ENCODE measurements around the gene CLEC4G. TPM values are rescaled to one million over a fixed set of nuclear protein-coding genes. Genes with fewer than 3 reads are reported as not detected.

Gene CLEC4G
- total RNA-seq, 1 donor from 2014 or later, result 0.55 TPM

DNA sequence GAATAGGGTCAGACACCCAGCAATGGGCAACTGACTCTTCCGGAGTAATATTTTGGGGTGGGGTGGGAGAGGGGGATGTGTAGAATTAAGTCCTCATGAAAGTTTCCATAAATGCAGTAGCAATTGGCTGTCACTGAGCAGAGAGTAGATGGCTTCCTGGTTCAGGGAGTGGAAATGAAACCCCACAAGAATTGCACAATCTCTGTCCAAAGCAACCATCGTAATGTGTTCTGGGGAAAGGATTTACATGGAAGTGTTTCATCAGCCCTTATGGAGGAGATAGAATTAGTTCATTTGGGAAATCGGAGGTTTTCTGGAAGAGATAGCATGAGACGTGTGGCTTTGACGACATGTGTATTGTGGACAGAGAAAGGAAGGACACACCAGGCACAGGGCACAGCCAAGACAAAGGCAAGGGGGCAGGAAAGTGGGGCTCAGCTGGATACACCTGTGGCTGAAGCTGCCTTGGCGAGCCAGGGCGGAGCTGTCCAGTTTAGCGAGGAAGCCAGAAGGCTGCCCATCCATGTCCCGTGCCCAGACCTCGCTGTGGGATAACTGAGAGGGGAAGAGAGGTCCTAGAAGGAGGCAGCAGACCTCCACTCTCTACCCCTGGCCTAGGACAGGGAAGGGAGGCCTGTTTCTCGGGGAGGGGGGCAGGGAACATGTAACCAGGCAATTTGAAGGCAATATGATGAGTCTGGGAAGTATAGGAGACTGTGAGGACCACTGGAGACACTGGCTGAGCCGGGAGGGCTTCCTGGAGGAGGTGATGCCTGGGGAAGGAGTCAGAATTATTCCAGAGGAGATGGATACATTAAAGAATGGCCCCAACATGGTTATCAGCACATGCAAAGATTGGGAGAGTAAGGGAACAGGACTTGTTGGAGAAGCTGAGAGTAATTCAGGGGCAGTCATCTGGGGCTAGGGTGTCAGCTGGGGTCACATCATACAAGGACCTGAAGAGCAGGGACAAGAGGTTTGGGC lies 2.6 kb upstream of the CLEC4G start:
- peaks cover 12% of the 10 kb centered on the region for H3K27me3 Mint-ChIP-seq
- TF ChIP-seq, protein P1, sequence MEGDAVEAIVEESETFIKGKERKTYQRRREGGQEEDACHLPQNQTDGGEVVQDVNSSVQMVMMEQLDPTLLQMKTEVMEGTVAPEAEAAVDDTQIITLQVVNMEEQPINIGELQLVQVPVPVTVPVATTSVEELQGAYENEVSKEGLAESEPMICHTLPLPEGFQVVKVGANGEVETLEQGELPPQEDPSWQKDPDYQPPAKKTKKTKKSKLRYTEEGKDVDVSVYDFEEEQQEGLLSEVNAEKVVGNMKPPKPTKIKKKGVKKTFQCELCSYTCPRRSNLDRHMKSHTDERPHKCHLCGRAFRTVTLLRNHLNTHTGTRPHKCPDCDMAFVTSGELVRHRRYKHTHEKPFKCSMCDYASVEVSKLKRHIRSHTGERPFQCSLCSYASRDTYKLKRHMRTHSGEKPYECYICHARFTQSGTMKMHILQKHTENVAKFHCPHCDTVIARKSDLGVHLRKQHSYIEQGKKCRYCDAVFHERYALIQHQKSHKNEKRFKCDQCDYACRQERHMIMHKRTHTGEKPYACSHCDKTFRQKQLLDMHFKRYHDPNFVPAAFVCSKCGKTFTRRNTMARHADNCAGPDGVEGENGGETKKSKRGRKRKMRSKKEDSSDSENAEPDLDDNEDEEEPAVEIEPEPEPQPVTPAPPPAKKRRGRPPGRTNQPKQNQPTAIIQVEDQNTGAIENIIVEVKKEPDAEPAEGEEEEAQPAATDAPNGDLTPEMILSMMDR (IDR thresholded peaks at IDR 0.05), result no peak
- no peaks in the 10 kb centered on the region for H3K9me3 Mint-ChIP-seq
- no peak for DNase-seq
- no peak overlapping the region for H3K4me3 Mint-ChIP-seq
- no peak for ATAC-seq (ENCODE audit: low read depth)
- intact Hi-C loops (cut with micrococcal nuclease), result no loop called here
- H3K36me3 Mint-ChIP-seq (ENCODE audit: low read depth), result no peaks in the 10 kb centered on the region
- ChIA-PET CTCF (no interaction called here), POLR2A (interaction anchor here (0.6 kb wide), 1 partner anchor 28 kb away, joined by 3 read pairs; no protein-coding TSS in a partner anchor)
- H3K27ac Mint-ChIP-seq, result no peak overlapping the region
- H3K4me1 Mint-ChIP-seq, result peaks cover 22% of the 10 kb centered on the region

DNA sequence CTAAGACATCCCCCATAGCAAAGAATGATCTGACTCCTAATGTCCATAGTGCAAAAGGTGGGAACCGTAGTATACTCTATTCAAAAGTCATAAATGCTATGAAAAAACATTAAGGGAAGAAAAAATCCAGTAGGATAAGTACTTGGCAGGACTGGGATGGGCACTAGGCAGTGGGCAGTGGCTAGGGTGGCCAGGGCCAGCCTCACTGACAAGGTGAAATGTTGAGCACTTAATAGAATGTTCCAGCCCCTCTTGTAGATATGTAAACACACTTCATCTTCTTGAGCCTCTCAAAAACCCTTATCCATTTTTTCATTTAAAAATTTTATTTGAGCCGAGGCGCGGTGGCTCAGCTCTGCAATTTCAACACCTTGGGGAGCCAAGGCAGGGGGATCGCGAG lies 1.5 kb upstream of the CLEC4G start:
- intact Hi-C loops (cut with micrococcal nuclease), result no loop called here
- DNase-seq (no peak), ATAC-seq (ENCODE audit: low read depth) (no peak)
- Mint-ChIP-seq H3K9me3 (no peaks in the 10 kb centered on the region), H3K36me3 (ENCODE audit: low read depth) (no peaks in the 10 kb centered on the region), H3K4me1 (peaks cover 30% of the 10 kb centered on the region), H3K4me3 (no peak overlapping the region), H3K27me3 (peaks cover 23% of the 10 kb centered on the region), H3K27ac (no peak overlapping the region)
- POLR2A ChIA-PET, result interaction anchor here (0.7 kb wide), 1 partner anchor 52 kb away, joined by 7 read pairs; no protein-coding TSS in a partner anchor
- TF ChIP-seq, protein P1 (IDR thresholded peaks at IDR 0.05), result no peak
- CTCF ChIA-PET, result no interaction called here

DNA sequence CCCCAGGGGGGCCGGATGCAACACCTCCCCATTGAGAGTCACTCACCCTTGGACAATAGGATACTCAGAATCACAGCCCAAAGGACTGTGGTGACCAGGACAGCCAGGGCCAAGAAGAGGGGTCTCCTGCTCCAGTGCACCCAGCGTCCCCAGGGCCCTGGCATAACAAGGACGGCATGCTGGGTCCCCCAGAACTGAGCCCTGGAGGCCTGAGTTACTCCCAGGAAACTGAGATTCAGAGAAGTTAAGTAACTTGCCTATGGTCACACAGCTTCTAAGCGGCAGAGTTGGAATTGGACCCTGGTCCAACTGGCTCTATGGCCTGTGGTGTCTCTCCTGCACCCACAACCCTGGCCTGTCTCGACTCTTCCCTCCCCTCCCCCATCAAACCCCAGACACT lies 295 bp downstream of the CLEC4G start:
- no peak for ATAC-seq (ENCODE audit: low read depth)
- no peaks in the 10 kb centered on the region for H3K36me3 Mint-ChIP-seq (ENCODE audit: low read depth)
- H3K27ac Mint-ChIP-seq, result no peak overlapping the region
- peaks cover 28% of the 10 kb centered on the region for H3K27me3 Mint-ChIP-seq
- DNase-seq, result no peak
- ChIA-PET CTCF (no interaction called here), POLR2A (interaction anchor here (0.9 to 1.4 kb wide), 2 partner anchors 20 to 25 kb away, joined by 3 read pairs; no protein-coding TSS in a partner anchor)
- H3K4me3 Mint-ChIP-seq, result no peak overlapping the region
- TF ChIP-seq, protein P1 (IDR thresholded peaks at IDR 0.05), result no peak
- no peaks in the 10 kb centered on the region for H3K9me3 Mint-ChIP-seq
- H3K4me1 Mint-ChIP-seq, result peaks cover 38% of the 10 kb centered on the region
- intact Hi-C loops (cut with micrococcal nuclease), result no loop called here

DNA sequence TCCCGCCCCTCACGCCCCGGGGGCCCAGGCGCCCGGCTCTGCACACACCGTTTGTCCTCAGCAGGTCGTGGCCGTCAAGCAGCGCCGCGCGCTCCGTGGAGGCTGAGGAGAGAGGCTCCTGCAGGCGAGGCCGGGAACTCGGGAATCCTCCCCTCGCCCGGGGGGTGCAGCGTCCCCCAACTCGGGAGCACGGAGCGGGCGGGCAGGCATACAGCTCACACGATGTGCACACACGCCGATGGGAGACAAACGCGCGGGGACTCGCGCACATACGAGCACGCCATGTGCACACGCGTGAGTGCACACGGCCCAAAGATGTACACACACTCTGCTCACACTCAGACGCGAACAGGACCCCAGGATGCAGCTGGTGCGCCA lies 703 bp downstream of the CLEC4G start:
- Mint-ChIP-seq H3K36me3 (ENCODE audit: low read depth) (no peaks in the 10 kb centered on the region), H3K4me1 (peaks cover 38% of the 10 kb centered on the region), H3K4me3 (no peak overlapping the region), H3K9me3 (no peaks in the 10 kb centered on the region), H3K27ac (no peak overlapping the region), H3K27me3 (peaks cover 28% of the 10 kb centered on the region)
- ATAC-seq (ENCODE audit: low read depth) (no peak), DNase-seq (no peak)
- CTCF ChIA-PET, result no interaction called here
- POLR2A ChIA-PET, result interaction anchor here (1.4 to 1.5 kb wide), 2 partner anchors 12 to 20 kb away, joined by 3 to 6 read pairs; no protein-coding TSS in a partner anchor
- intact Hi-C loops (cut with micrococcal nuclease), result no loop called here
- TF ChIP-seq, protein P1 (IDR thresholded peaks at IDR 0.05), result no peak

Measured in activated B cell treated with CpG ODN at 0.5 μM for 24 hours (primary cell).